Measurements from ENCODE around the gene LPCAT1. TPM values are rescaled to one million over a fixed set of nuclear protein-coding genes. Genes with fewer than 3 reads are reported as not detected.

LPCAT1 gene
- total RNA-seq, 1 experiment from 2014 or later = 75.0 TPM

- RAD21 ChIA-PET (ENCODE audit: low non-redundant PET in 1 of 2, low total read pairs in 2 of 2, uncharacterized antibody in 2 of 2, unreplicated experiment in 2 of 2) = no interaction called here
Measured at GRCh38 chr5:1541702-1542400, 18.1 kb upstream of the LPCAT1 start.

More at GRCh38 chr5:1541702-1542400, 18.1 kb upstream of the LPCAT1 start:
- TF ChIP-seq EZH2 (IDR thresholded peaks at IDR 0.05) (no peak), MAX (IDR thresholded peaks at IDR 0.05) (no peak), SP1 (IDR thresholded peaks at IDR 0.05; ENCODE audit: low read depth) (no peak), ZBTB33 (IDR thresholded peaks at IDR 0.05; ENCODE audit: extremely low read depth, insufficient replicate concordance, low read length) (no peak), EGR1 (IDR thresholded peaks at IDR 0.05; ENCODE audit: low read depth) (no peak), FOSL1 (IDR thresholded peaks at IDR 0.05; ENCODE audit: low read depth) (no peak), ELF1 (IDR thresholded peaks at IDR 0.05; ENCODE audit: borderline replicate concordance, low read depth) (no peak), SRF (IDR thresholded peaks at IDR 0.05; ENCODE audit: low read depth) (no peak)
- ATAC-seq (no peak), DNase-seq (ENCODE audit: low read depth, low spot score) (no peak)
- Histone ChIP-seq H2AFZ (ENCODE audit: low read depth, low read length, poor library complexity, severe bottlenecking) (no peak overlapping the region), H3K4me1 (ENCODE audit: control insufficient read depth in 1 of 2, insufficient read depth in 2 of 2, low read length in 2 of 2) (peaks cover 0 to 6% of the 10 kb centered on the region in 2 experiments; a peak in 2 of 4 replicates), H3K4me3 (replicated peaks in 1 of 2; ENCODE audit: low read depth in 1 of 2, low read length in 2 of 2) (no peak overlapping the region), H3K9me3 (ENCODE audit: control insufficient read depth in 1 of 2, insufficient read depth in 1 of 2, low read depth in 1 of 2, low read length in 2 of 2) (no peaks in the 10 kb centered on the region), H3K79me2 (ENCODE audit: insufficient read depth, low read length) (no peaks in the 10 kb centered on the region), H3K9me2 (ENCODE audit: insufficient read depth) (no peaks in the 10 kb centered on the region), H3K9ac (ENCODE audit: low read length) (no peak overlapping the region), H3K36me3 (ENCODE audit: control insufficient read depth in 1 of 2, insufficient read depth in 2 of 2, low read length in 2 of 2) (no peaks in the 10 kb centered on the region), H3K4me2 (ENCODE audit: low read length) (no peak overlapping the region), H3K27ac (ENCODE audit: low read depth, low read length) (no peak overlapping the region), H4K20me1 (ENCODE audit: insufficient read depth) (no peaks in the 10 kb centered on the region), H3K27me3 (ENCODE audit: insufficient read depth, low read length) (no peaks in the 10 kb centered on the region)
- ChIA-PET CTCF (no interaction called here), POLR2A (interaction anchor here (0.8 to 1.5 kb wide), 2 partner anchors 25 to 258 kb away, joined by 3 to 4 read pairs; no protein-coding TSS in a partner anchor)
- intact Hi-C loops (cut with micrococcal nuclease) = no loop called here
- BruUV-seq (replicated peaks) = no TSS peak

All from HCT116 (cell line).